ENCODE results near the gene DGKG. TPM values are rescaled to one million over a fixed set of nuclear protein-coding genes. Genes with fewer than 3 reads are reported as not detected.

DGKG gene
- total and polyA plus RNA-seq, 10 of the 15 experiments (the other 5 are each of a cell fraction or from before 2014, with no cell fraction given), result 0.39 to 6.2 (median 4.7) TPM

DNA sequence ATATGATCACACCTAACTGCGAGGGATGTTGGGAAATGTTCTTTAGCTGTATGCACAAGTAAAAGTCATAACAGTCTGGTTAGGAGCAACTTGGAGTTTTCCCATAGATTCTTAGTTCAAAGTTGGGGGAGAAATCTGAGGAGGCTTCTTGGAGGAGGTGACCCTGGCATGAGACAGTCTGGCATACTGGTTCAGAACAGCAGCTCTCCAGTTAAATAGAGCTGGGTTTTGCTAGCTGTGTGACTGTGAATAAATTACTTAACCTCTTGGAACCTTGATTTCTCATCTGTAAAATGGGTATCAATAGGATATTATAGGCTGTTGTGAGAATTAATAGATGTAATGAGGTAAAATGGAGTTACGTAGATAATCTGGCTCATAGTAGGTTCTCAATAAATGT is 49.1 kb upstream of the DGKG start (continued):
- TF ChIP-seq, protein P1, sequence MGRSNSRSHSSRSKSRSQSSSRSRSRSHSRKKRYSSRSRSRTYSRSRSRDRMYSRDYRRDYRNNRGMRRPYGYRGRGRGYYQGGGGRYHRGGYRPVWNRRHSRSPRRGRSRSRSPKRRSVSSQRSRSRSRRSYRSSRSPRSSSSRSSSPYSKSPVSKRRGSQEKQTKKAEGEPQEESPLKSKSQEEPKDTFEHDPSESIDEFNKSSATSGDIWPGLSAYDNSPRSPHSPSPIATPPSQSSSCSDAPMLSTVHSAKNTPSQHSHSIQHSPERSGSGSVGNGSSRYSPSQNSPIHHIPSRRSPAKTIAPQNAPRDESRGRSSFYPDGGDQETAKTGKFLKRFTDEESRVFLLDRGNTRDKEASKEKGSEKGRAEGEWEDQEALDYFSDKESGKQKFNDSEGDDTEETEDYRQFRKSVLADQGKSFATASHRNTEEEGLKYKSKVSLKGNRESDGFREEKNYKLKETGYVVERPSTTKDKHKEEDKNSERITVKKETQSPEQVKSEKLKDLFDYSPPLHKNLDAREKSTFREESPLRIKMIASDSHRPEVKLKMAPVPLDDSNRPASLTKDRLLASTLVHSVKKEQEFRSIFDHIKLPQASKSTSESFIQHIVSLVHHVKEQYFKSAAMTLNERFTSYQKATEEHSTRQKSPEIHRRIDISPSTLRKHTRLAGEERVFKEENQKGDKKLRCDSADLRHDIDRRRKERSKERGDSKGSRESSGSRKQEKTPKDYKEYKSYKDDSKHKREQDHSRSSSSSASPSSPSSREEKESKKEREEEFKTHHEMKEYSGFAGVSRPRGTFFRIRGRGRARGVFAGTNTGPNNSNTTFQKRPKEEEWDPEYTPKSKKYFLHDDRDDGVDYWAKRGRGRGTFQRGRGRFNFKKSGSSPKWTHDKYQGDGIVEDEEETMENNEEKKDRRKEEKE (IDR thresholded peaks at IDR 0.05), result no peak
- TF ChIP-seq HCFC1 (IDR thresholded peaks at IDR 0.05; ENCODE audit: low read length) (no peak), LARP7 (IDR thresholded peaks at IDR 0.05) (no peak), PAX5 (IDR thresholded peaks at IDR 0.05; ENCODE audit: borderline replicate concordance, low read depth, low read length) (no peak), YBX1 (IDR thresholded peaks at IDR 0.05) (no peak)
- TF ChIP-seq, protein P2, sequence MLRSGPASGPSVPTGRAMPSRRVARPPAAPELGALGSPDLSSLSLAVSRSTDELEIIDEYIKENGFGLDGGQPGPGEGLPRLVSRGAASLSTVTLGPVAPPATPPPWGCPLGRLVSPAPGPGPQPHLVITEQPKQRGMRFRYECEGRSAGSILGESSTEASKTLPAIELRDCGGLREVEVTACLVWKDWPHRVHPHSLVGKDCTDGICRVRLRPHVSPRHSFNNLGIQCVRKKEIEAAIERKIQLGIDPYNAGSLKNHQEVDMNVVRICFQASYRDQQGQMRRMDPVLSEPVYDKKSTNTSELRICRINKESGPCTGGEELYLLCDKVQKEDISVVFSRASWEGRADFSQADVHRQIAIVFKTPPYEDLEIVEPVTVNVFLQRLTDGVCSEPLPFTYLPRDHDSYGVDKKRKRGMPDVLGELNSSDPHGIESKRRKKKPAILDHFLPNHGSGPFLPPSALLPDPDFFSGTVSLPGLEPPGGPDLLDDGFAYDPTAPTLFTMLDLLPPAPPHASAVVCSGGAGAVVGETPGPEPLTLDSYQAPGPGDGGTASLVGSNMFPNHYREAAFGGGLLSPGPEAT (IDR thresholded peaks at IDR 0.05; ENCODE audit: low read depth), result no peak

- Histone ChIP-seq H3K79me2 (ENCODE audit: control insufficient read depth, insufficient read depth, low read length) (no peaks in the 10 kb centered on the region), H3K4me3 (no peak overlapping the region), H3K9ac (ENCODE audit: control insufficient read depth, insufficient read depth, low read length) (no peak overlapping the region), H3K4me1 (ENCODE audit: control insufficient read depth, insufficient read depth, low read length) (no peaks in the 10 kb centered on the region), H3K36me3 (ENCODE audit: control insufficient read depth in 2 of 2, insufficient read depth in 2 of 2, low read length in 1 of 2) (no peaks in the 10 kb centered on the region), H2AFZ (ENCODE audit: control insufficient read depth, low read depth, low read length) (no peak overlapping the region), H4K20me1 (ENCODE audit: control insufficient read depth, insufficient read depth) (no peaks in the 10 kb centered on the region), H3K4me2 (ENCODE audit: control insufficient read depth, insufficient read depth) (no peak overlapping the region), H3K9me3 (replicated peaks; ENCODE audit: control insufficient read depth, insufficient read depth, low read length) (peaks cover 3% of the 10 kb centered on the region; the same call in 2 of the 3 replicates), H3K27ac (ENCODE audit: control insufficient read depth, insufficient read depth) (no peak overlapping the region), H3K27me3 (replicated peaks in 1 of 2; ENCODE audit: control insufficient read depth in 2 of 2, insufficient read depth in 2 of 2, low read length in 1 of 2) (peaks cover 0 to 1% of the 10 kb centered on the region in 2 experiments; a peak in 1 of 4 replicates)
- no TSS peak for BruUV-seq (replicated peaks)
- DNase-seq (ENCODE audit: low read depth, low spot score) (no peak), ATAC-seq (no peak), FAIRE-seq (no peak)
- WGBS (ENCODE audit: insufficient coverage, insufficient replicate concordance, low lambda C conversion rate, missing lambda C conversion rate), result 14% methylated on average over 14 of the region's 14 CpGs
- SMC1A ChIA-PET (ENCODE audit: uncharacterized antibody, unreplicated experiment), result interaction anchor here (1.0 to 1.1 kb wide), 2 partner anchors 53 to 128 kb away, joined by 3 to 4 read pairs; no protein-coding TSS in a partner anchor
- POLR2A ChIA-PET, result no interaction called here
- intact Hi-C loops (cut with micrococcal nuclease; ENCODE audit: unreplicated experiment) (no loop called here), in situ Hi-C loops (cut with MboI) (no loop called here)
- RAD21 ChIA-PET (ENCODE audit: unreplicated experiment), result no interaction called here
- CTCF ChIA-PET, result no interaction called here
- TF ChIP-seq, protein P3, sequence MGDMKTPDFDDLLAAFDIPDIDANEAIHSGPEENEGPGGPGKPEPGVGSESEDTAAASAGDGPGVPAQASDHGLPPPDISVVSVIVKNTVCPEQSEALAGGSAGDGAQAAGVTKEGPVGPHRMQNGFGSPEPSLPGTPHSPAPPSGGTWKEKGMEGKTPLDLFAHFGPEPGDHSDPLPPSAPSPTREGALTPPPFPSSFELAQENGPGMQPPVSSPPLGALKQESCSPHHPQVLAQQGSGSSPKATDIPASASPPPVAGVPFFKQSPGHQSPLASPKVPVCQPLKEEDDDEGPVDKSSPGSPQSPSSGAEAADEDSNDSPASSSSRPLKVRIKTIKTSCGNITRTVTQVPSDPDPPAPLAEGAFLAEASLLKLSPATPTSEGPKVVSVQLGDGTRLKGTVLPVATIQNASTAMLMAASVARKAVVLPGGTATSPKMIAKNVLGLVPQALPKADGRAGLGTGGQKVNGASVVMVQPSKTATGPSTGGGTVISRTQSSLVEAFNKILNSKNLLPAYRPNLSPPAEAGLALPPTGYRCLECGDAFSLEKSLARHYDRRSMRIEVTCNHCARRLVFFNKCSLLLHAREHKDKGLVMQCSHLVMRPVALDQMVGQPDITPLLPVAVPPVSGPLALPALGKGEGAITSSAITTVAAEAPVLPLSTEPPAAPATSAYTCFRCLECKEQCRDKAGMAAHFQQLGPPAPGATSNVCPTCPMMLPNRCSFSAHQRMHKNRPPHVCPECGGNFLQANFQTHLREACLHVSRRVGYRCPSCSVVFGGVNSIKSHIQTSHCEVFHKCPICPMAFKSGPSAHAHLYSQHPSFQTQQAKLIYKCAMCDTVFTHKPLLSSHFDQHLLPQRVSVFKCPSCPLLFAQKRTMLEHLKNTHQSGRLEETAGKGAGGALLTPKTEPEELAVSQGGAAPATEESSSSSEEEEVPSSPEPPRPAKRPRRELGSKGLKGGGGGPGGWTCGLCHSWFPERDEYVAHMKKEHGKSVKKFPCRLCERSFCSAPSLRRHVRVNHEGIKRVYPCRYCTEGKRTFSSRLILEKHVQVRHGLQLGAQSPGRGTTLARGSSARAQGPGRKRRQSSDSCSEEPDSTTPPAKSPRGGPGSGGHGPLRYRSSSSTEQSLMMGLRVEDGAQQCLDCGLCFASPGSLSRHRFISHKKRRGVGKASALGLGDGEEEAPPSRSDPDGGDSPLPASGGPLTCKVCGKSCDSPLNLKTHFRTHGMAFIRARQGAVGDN (IDR thresholded peaks at IDR 0.05), result no peak
- TF ChIP-seq, protein P4, sequence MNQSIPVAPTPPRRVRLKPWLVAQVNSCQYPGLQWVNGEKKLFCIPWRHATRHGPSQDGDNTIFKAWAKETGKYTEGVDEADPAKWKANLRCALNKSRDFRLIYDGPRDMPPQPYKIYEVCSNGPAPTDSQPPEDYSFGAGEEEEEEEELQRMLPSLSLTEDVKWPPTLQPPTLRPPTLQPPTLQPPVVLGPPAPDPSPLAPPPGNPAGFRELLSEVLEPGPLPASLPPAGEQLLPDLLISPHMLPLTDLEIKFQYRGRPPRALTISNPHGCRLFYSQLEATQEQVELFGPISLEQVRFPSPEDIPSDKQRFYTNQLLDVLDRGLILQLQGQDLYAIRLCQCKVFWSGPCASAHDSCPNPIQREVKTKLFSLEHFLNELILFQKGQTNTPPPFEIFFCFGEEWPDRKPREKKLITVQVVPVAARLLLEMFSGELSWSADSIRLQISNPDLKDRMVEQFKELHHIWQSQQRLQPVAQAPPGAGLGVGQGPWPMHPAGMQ (IDR thresholded peaks at IDR 0.05; ENCODE audit: borderline replicate concordance), result no peak
- TF ChIP-seq KAT2A (conservative IDR thresholded peaks at IDR 0.05; ENCODE audit: control insufficient read depth, low read depth, low read length), result no peak
- TF ChIP-seq ATF7 (IDR thresholded peaks at IDR 0.05; ENCODE audit: low read depth), result no peak
- no peak for TF ChIP-seq BHLHE40 (IDR thresholded peaks at IDR 0.05; ENCODE audit: borderline replicate concordance in 1 of 2, low read depth in 2 of 2, low read length in 1 of 2)
Measured at GRCh38 chr3:186406669-186407635, 44.9 kb upstream of the DGKG start.
